Heart left ventricle (tissue), 16 donors: ENCODE results near the gene CXCR5. TPM values are rescaled to one million over a fixed set of nuclear protein-coding genes. Genes with fewer than 3 reads are reported as not detected.

Source experiments
- ATAC-seq, 4 donors: fragments of 200-7000 bp; cut with Tn5 transposase; one replicate each; pipeline ENCODE4 v1.9.1; 2020 to 2022; ENCODE audit warnings: moderate library complexity in 4 of 4, mild to moderate bottlenecking in 3 of 4, moderate number of reproducible peaks in 1 of 4
- DNase-seq, 5 donors: peaks; one replicate each; pipeline ENCODE4 v3.0.0-alpha.2; 2020
- H3K27ac ChIP-seq, 12 donors: fragments of 200-600 bp; sonication (generic) in 4 of 12; one replicate each; pipeline versions ENCODE4 v1.5.0 to v1.8.0; 2016 to 2022; ENCODE audit warnings: mild to moderate bottlenecking in 2 of 12
- H3K27me3 ChIP-seq, 9 donors: fragments of 200-600 bp; sonication (generic) in 2 of 9; one replicate each; pipeline versions ENCODE4 v1.5.1 to v1.8.0; 2016 to 2022; ENCODE audit warnings: mild to moderate bottlenecking in 3 of 9
- H3K36me3 ChIP-seq, 9 donors: fragments of 200-600 bp; sonication (generic) in 2 of 9; one replicate each; pipeline versions ENCODE4 v1.5.0 to v1.8.0; 2018 to 2022; ENCODE audit warnings: mild to moderate bottlenecking in 2 of 9
- H3K4me1 ChIP-seq, 12 donors: fragments of 200-600 bp; sonication (generic) in 4 of 12; one replicate each; pipeline versions ENCODE4 v1.5.0 to v1.8.0; 2016 to 2022; ENCODE audit warnings: mild to moderate bottlenecking in 3 of 12
- H3K4me3 ChIP-seq, 12 donors: fragments of 200-600 bp; sonication (generic) in 4 of 12; one replicate each; pipeline versions ENCODE4 v1.5.0 to v1.8.0; 2017 to 2022; ENCODE audit warnings: mild to moderate bottlenecking in 9 of 12, moderate library complexity in 4 of 12
- H3K9me3 ChIP-seq, 12 donors: fragments of 200-600 bp; sonication (generic) in 4 of 12; one replicate each; pipeline versions ENCODE4 v1.5.0 to v1.8.0; 2016 to 2022; ENCODE audit warnings: mild to moderate bottlenecking in 1 of 12
- CTCF ChIP-seq, 12 donors: fragments of 200-600 bp; sonication (generic) in 4 of 12; IDR thresholded peaks; one replicate each; pipeline versions ENCODE4 v1.5.0 to v1.8.0; 2018 to 2022; ENCODE audit warnings: antibody characterized with exemption in 12 of 12, mild to moderate bottlenecking in 5 of 12
- POLR2A ChIP-seq, 2 donors: fragments of 450-650 bp; IDR thresholded peaks; one replicate each; pipeline ENCODE4 v1.6.1; 2017; ENCODE audit warnings: antibody characterized with exemption in 2 of 2, mild to moderate bottlenecking in 2 of 2, moderate library complexity in 2 of 2
- WGBS, 4 donors: extraction: QIAGEN DNeasy Blood & Tissue Kit in 2 of 4; methylation state at CpG; one replicate each; pipeline versions ENCODE4 v1.1.5 to v1.1.7; 2013 to 2018; 5-methylcytosine and 5-hydroxymethylcytosine counted together
- intact Hi-C, 10 donors: fragments of 100-400 bp; cut with DNase I; formaldehyde crosslinking; loops; one replicate each; pipeline versions ENCODE4 v1.11.1 to v1.14.2; 2022
- polyA plus RNA-seq, 2 donors: library from polyadenylated mRNA; stranded (reverse); fragments of 200-250 nt; gene quantifications; one replicate each; pipeline ENCODE4 v1.2.3, GENCODE V29; 2013
- total RNA-seq, 9 donors: library from RNA; depleted of rRNA in 2 of 9; stranded (reverse); fragments of >200 nt in 2 of 9; fragmentation: NEBNext Ultra II Directional in 3 of 9; extraction: Animal tissue kit (Norgen Biotek cat#: 25700) in 3 of 9; gene quantifications; one replicate each; pipeline versions ENCODE4 v1.1.0 to v1.2.4, GENCODE V29; 2016 to 2023
- donor health status: ischemic (EF 13 %, LVEDD 7.1; RV severe dilation, severe dysfunction).
- donor health status: healthy with polysubstance abuse.
- donor health status: DM: no; HTN: yes; CAD: no.
- donor health status: DM: no; HTN: no; CAD: no.
- donor health status: ischemic (EF 25% LVEDD 6.9; RV normal size, moderate dysfunction).
- donor health status: ischemic (EF 25% LVEDD 5.7; RV mildly dilated, moderate dysfunction).
- donor health status: healthy.
- donor health status: DM: yes; HTN: yes; CAD: no.
- donor health status: ischemic (EF 35%, LVEDD 5.7; RV mildly dilated, moderate dysfunction).
- donor health status: nonischemic (EF 11% LVEDD 7.7; RV severe dilation, severe dysfunction).
- donor health status: DM: yes; HTN: yes; CAD: no.
- donor health status: PGD.
- donor health status: ischemic (EF 29% LVEDD 5.4; RV normal size, mild dysfunction).
- donor health status: nonischemic (EF 23%, LVEDD 6.1; RV moderate dilation, normal function).

The CXCR5 gene
- total and polyA plus RNA-seq, 11 donors, result 0.11 to 0.27 (median 0.25) TPM; not detected in 8

DNA sequence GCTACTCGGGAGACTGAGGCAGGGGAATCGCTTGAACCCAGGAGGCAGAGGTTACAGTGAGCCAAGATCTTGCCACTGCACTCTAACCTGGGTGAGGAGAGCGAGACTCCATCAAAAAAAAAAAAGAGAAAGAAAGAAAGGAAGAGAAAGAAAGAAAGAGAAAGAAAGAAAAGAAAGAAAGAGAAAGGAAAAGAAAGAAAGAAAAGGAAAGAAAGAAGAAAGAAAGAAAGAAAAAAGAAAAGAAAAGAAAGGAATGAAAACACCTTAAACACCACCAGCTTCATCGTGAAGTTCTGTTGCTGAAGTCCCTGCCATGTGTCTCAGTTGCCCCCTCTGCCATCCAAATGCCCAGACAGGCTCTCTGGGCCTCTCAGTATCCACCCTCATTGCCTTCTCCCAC is 9.9 kb upstream of the CXCR5 start:
- Histone ChIP-seq H3K9me3 (no peaks in the 10 kb centered on the region), H3K36me3 (no peaks in the 10 kb centered on the region), H3K27ac (no peak overlapping the region), H3K4me3 (no peak overlapping the region), H3K27me3 (no peaks in the 10 kb centered on the region), H3K4me1 (peaks cover 0 to 40% (median 12%) of the 10 kb centered on the region in 12 donors)
- no peak for ATAC-seq
- TF ChIP-seq CTCF (IDR thresholded peaks at IDR 0.05) (no peak), POLR2A (IDR thresholded peaks at IDR 0.05) (no peak)
- 82 to 95% (median 87%) methylated on average over 4 of the region's 4 CpGs for WGBS, 4 donors
- intact Hi-C loops, result loop anchor here in 1 of 10 donors (10.0 kb wide), 1 partner anchor 79 kb away; the partner anchor contains the start of gene DDX6
- no peak for DNase-seq

- DNase-seq, result no peak
- no peak for TF ChIP-seq CTCF (IDR thresholded peaks at IDR 0.05)
- TF ChIP-seq POLR2A (IDR thresholded peaks at IDR 0.05), result no peak
- Histone ChIP-seq H3K4me1 (peaks cover 0 to 20% (median 0%) of the 10 kb centered on the region in 12 donors), H3K27ac (peak overlapping the region in 1 of 12 donors; percentile 68), H3K27me3 (no peaks in the 10 kb centered on the region), H3K36me3 (no peaks in the 10 kb centered on the region), H3K9me3 (no peaks in the 10 kb centered on the region), H3K4me3 (no peak overlapping the region)
- ATAC-seq, result no peak
- WGBS, 4 donors, result 78 to 84% (median 80%) methylated on average over 9 to 10 of the region's 10 CpGs
- intact Hi-C loops, result loop anchor here in 1 of 10 donors (10.0 kb wide), 1 partner anchor 81 kb away; the partner anchor contains the start of gene DDX6
These were observed 7.4 kb upstream of the CXCR5 start for GRCh38 chr11:118876286-118876685.

- no peak for DNase-seq
- H3K27me3 ChIP-seq, result no peaks in the 10 kb centered on the region
- TF ChIP-seq CTCF (IDR thresholded peaks at IDR 0.05) (no peak), POLR2A (IDR thresholded peaks at IDR 0.05) (no peak)
- 88 to 91% (median 89%) methylated on average over 11 of the region's 11 CpGs for WGBS, 4 donors
- H3K9me3 ChIP-seq, result no peaks in the 10 kb centered on the region
- no peak overlapping the region for H3K4me3 ChIP-seq
- peak overlapping the region in 1 of 12 donors; percentile 68 for H3K27ac ChIP-seq
- H3K4me1 ChIP-seq, result peaks cover 0 to 21% (median 0%) of the 10 kb centered on the region in 12 donors
- intact Hi-C loops, result loop anchor here in 1 of 10 donors (10.0 kb wide), 1 partner anchor 83 kb away; the partner anchor contains the start of gene DDX6
- no peaks in the 10 kb centered on the region for H3K36me3 ChIP-seq
- no peak for ATAC-seq
These were observed 6.1 kb upstream of the CXCR5 start for GRCh38 chr11:118877487-118878162.

DNA sequence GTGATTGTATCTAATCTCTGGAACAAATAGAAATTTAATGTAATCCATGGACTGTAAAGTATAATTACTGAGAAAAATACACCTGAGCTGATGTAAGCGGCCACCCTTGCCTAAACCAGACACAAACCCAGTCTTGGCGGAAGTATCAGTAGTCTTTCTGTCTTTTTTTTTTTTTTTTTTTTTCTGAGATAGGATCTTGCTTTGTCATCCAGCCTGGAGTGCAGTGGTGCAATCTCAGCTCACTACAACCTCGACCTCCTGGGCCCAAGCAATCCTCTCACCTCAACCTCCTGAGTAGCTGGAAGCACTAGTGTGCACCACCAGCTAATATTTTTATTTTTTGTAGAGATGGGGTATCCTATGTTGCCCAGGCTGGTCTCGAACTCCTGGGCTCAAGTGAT is 5.5 kb upstream of the CXCR5 start:
- DNase-seq, result no peak
- intact Hi-C loops, result loop anchor here in 1 of 10 donors (10.0 kb wide), 1 partner anchor 83 kb away; the partner anchor contains the start of gene DDX6
- Histone ChIP-seq H3K9me3 (no peaks in the 10 kb centered on the region), H3K36me3 (no peaks in the 10 kb centered on the region), H3K4me3 (no peak overlapping the region), H3K27ac (peak overlapping the region in 1 of 12 donors; percentile 68), H3K4me1 (peaks cover 0 to 26% (median 0%) of the 10 kb centered on the region in 12 donors), H3K27me3 (no peaks in the 10 kb centered on the region)
- 79 to 87% (median 86%) methylated on average over 4 of the region's 4 CpGs for WGBS, 4 donors
- no peak for ATAC-seq
- no peak for TF ChIP-seq POLR2A (IDR thresholded peaks at IDR 0.05)
- no peak for TF ChIP-seq CTCF (IDR thresholded peaks at IDR 0.05)
